ENCODE data around the gene EBLN2.
"Not testable (repeated sequence)": the region's sequence is repeated elsewhere in the genome, so short reads cannot be mapped to it uniquely, and the experiment has no call there.

EBLN2 gene

DNA sequence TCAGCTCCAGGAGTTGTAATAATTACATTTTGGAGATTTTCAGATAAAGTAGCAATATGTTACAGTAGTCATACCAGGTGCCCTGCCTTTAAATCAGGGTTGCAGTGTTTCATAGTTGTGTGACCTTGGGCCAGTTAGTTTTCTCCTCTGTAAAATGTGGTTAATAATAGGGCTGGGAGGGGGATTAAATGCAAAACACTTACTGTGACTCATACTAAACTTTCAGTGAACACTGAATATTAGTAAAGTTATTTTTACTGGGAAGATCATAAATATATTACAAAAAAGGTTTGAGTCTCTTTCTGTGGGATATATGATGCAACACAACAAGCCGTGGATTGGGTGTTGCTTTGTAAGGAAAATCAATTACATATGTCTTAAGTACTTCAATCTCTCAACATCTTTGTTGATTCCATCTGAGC, 1.1 kb upstream of the EBLN2 start:
- no peak for DNase-seq (ENCODE audit: low read depth)

DNA sequence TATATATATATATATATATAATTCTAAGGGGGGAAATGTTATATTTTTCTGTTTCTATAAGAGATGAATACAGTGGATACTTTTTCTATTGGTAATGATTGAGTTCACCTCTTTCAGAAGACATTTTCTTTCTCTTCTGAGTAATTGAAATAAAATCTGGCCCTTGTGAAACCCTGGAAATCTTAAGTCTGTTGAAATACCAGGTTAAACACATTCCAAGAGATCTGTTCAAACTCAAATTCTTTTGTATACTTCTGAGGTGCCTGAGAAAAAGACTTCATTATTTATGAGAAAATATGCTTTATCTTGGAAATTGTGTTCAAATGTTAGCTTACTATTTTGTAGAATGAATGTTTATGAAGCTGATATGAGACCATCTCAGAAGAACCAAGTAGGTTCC, 4.8 kb downstream of the EBLN2 start:
- not testable (repeated sequence) for DNase-seq (ENCODE audit: low read depth)

DNA sequence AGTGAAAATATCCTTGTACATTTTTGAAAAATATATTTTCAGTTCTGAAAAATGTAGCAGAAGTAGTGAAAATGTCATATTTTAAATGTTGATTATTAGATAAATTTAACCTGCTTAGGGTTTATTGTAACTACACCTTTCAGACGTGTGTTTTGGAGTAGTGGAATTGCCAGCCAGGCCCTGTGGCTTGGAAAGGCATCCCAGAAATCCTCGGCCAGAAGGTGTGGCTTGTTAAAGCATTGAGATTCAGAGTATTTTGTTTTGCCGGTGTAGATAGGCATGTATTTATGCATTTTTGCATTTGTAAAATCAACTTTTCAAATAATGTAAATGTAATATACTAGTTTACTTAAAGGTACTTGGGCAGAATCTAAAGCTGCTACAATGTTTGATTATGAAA, 7.0 kb downstream of the EBLN2 start:
- DNase-seq (ENCODE audit: low read depth) = no peak

DNA sequence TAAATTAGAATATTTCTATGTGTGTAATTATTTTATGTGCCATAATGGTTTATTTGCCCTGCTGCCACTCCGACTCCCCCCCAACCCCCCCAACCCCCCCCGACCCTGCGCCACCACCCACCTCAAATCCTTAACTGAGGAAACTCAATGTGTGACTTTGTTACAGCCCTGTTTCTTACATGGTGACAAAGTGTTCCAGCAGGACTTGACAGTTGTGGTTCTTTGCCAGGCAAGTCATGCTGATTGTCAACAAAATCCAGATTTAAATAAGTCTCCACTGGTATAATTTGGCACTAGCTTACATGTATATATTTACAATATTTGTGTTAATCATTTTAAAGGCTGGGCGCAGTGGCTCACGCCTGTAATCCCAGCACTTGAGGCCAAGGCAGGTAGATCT, 7.7 kb downstream of the EBLN2 start:
- DNase-seq (ENCODE audit: low read depth) = no peak

DNA sequence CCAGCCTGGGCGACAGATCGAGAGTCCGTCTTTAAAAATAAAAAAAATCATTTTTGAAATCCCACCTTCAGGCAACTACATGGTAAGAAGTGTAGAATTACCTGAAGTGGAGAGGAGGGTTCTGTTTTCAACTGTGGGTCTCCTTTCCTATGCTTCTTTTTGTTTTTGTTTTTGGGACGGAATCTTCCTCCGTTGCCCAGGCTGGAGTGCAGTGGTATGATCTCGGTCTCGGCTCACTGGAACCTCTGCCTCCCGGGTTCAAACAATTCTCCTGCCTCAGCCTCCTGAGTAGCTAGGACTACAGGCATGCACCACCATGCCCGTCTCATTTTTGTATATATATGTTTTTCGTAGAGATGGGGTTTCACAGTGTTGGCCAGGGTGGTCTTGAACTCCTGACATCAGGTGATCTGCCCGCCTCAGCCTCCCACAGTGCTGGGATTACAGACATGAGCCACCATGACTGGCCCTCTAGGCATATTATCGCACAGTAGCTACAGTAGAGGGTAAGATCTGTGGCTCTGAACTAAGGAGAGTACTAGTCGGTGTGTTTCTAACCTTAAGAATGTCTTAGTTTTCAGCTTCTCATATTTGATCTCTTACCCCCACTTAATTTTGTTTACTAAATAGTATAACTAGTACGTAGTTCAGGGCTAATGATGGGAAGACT, 8.5 kb downstream of the EBLN2 start:
- DNase-seq (ENCODE audit: low read depth) = no peak

DNA sequence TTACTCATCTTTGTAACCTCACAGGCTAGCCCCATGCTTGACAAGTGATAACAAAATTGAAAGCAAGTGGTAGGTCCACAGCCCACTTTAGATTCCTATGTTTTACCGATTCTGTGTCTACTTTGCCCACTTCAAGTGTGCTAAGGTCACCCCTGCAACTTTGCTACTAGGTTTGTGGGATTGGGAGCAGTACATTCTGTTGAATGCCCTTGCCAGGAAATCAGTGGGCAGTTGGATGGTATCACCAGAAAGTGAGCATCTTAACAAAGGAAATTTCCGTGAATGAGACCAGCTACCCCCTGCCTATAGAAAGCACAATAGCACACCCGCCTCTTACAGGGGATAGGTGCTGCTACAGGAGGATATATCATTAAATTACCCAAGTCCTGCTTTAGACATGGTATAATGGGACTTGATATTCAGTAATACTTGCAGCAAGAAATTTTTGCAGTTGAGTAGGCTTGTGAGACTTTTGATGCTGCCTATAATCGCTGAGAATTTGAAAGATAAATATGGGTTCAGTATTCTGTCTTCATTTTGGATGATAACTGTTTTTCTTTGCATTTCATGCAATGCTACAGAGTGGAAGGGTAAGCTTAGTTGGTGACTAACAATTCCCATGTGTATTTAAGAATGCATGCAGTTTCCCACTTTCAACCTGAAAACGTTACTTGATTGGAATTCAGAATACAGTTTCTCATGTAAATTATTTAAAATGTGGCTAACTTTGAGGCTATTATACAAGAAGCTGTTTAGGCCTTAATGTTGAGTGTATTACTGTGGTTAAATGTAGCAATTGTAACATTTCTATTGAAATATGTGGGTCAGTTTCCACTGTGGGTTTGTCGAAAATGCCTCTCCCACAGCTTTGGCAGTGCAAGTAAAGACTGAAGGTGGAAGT, 9.5 kb downstream of the EBLN2 start:
- DNase-seq (ENCODE audit: low read depth) = no peak

DNA sequence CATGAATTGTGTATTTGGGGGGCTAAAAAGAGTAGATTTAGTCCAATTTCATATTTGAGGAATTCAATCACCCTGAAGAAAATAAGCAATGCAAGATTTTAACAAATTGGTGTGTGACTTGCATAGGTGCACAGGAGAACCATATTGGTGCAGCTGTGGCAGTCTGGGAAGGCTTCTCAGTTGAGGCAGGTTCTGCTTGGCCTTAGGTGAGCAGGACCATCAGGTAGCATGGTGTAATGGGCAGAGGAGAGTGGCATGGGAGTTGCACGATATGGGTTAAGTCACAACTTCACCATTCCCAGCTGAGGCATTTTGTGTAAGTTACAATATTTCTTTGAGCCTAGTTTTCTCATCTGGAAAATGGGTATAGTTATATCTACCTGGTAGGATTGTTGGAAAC, 10.5 kb downstream of the EBLN2 start:
- no peak for DNase-seq (ENCODE audit: low read depth)

DNA sequence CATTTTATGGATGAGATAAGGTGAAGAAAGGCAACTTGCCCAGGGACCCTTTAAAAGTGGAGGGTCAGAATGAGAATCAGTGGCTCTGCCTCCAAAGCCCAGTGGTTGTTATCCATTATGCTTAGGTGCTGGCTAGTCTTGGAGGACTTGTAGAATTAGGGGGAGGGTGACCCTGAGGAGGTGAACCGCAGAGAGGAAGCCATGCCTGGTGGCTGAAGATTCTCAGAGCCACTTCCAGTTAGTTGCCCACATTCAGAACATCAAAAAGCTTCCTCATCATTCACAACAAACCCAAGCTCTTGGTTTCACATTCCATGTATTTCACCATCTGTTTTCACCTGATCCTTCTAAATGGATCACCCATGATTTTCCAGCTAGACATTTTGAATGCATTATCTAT, 11.2 kb downstream of the EBLN2 start:
- no peak for DNase-seq (ENCODE audit: low read depth)

DNA sequence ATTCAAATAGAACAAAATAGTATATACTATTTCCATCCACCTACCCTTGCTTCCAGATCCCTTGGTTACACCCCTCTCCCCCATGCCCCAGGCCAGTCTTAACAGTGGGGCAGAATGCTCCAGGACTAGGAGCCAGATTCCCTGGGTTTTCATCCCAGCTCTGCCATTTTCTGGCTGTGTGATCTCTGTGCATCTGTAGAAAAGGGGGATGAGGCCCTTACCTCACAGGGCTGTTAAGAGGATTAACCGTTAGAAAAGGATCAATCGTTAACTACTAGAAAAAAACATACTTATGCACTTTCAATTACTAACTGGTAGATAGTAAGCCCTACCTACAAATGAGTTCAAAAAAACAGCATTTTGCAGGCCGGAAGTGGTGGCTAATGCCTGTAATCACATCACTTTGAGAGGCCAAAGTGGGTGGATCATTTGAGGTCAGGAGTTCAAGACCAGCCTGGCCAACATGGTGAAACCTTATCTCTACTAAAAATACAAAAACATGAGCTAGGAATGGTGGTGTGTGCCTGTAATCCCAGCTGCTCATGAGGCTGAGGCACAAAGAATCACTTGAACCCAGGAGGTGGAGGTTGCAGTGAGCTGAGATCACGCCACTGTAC, 11.7 kb downstream of the EBLN2 start:
- DNase-seq (ENCODE audit: low read depth) = no peak

DNA sequence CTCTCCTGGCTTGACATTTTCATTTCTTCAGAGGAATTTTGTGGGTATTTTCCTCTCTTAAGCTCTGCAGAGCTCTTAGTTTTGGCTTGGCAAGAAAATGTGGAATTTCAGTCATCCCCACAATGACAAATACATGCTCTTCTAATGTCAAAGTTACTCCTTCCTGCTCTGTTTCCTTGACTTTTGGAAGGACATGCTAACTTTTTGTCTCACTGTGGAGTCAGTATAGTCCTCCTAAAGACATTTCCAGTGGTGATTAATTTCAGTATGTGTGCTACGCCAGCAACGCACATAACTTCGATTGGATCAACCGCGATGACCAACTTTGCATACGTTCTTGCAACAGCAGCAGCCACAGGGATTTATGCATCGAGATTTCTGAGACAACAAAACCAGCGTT, 13.3 kb downstream of the EBLN2 start:
- no peak for DNase-seq (ENCODE audit: low read depth)

DNA sequence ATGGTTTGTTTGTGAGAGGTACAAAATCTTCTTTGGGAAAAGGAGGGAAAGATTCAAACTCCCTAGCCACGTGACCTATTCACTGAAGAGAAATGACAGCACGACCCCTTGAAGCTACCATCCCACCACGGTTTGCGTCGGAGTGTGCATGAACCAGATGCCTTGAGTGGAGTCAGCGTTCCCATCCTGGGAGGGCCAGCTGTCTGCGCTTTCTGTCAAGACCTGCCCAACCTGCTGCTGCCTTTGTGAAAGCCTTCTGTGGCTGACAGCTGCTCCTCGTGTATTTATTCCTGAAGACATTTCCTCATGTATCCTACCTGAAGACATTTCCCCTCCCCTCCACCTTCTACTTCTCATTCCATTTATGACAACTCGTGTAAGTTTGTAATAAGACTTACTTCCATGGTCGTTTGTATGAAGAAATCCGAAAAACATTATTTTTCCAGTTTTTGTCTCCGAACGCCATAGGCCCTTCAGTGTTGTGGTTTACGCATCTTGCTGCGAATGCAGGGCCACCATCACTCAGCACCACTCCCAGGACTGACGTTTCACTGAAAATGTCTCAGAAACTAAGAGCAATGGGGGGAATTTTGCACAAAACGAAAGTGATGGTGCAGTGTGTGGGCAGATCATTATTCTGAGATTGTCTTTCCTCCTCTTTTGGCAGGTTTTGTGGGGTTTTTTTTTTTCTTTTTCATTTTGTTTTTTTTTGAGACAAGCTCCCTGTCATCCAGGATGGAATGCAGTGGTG, 18.9 kb downstream of the EBLN2 start:
- DNase-seq (ENCODE audit: low read depth) = no peak

DNA sequence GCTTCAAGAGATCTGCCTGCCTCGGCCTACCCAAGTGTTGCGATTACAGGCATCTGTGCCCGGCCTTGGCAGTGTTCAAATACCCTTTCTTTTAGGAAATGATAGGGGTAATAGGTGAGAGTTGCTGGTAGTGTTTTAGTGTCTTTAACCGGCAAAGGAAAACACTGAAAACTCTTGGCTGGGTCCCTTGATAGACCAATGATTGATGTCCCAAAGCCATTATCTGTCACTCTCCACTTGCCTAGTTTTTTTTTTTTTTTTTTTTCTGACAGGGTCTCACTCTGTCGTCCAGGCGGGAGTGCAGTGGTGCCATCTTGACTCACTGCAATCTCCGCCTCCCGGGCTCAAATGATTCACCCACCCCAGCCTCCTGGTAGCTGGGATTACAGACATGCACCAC, 19.7 kb downstream of the EBLN2 start:
- no peak for DNase-seq (ENCODE audit: low read depth)

DNA sequence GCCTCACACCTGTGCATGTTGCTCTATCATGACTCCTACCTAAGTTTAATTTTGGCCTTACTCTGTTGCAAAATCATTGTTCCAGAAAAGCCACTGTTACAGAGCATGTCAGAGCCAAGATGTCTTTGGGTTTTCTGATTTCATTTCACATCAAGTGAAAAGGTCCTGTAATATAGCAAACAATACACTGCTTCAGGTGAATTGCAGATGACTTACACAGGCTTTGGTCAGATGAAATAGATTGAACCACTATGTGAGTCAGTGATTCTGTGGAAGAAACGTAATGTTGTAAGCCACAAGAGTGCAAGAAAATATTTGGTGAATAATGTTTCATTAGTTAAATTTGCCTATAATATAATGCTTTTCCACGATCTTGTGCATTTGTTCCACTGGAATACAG, 22.7 kb downstream of the EBLN2 start:
- no peak for DNase-seq (ENCODE audit: low read depth)

DNA sequence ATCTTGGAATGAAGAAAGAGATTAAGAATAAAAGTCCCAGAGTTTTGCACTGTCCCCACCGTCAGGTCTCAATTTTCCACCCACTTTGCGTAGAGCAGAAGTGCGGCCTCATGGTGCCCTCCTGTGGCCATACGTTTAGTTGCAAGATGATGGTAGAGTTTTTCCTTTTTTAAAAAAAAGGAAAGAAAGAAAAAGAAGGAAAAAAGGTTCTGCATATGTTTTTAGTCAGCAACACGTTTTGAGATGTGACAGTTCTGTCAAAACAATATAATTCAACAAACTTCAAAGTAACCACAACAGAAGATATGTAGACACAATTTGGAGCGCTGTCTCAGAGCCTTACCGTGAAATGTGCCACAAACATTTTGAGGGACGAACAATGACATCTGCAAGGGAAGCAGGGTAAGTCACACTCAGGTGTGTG, 24.6 kb downstream of the EBLN2 start:
- no peak for DNase-seq (ENCODE audit: low read depth)

DNA sequence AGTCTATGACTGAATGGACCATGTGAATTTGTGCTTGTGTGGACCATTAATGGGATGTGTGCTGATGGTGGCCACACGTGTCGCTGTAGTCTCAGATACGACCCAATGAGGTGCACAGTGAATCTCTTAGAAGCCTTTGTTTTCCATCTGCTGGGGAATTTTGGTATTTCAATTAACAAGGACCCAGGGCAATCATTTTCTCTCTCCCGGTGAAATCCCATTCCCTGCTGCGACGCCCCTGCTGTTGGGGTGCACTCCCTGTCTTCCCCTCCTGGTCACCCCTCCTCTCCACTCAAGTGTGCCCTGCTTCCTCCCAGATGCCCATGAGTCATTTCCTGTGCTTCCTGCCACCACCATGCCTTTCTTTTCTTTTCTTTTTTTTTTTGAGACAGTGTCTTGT, 32.7 kb downstream of the EBLN2 start:
- DNase-seq (ENCODE audit: low read depth) = no peak

DNA sequence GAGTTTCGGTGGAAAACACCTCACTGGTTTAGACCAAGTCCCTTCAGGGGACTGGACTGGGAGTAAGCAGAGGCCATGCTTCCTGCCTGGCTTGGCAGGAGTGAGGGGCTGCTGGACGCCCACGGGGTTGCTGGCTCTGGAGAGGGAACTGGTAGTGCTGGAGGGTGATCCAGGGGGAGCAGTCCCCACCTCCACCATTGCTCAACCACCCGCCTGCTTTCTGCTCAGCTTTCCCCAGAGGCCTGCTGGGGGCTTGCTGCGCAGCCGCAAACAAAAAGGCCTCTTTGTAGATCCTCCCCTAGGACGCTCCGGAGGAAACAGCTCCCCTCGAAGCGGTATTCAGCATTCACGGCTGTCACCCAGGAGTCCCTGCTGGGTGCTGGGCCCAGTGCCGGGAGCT, 33.5 kb downstream of the EBLN2 start:
- DNase-seq (ENCODE audit: low read depth) = no peak

DNA sequence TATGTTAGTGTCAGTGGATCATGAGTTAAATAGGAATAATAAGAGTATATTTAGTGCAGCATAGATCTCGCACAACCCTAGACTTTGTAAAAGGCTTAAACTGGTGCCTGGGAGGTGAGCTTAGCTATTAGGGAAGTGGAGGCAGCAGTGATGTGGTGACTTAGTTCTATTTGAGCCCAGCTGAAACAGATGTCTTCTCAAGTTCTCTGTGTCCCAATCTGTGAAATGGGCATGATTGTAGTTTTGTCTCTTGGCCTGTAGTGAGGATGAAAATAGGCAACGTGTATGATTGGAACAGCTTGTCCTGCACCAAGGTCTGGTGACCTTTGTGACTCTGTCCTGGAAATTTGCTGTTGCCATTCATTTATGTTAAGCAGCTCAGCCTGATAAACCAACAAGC, 34.7 kb downstream of the EBLN2 start:
- no peak for DNase-seq (ENCODE audit: low read depth)

DNA sequence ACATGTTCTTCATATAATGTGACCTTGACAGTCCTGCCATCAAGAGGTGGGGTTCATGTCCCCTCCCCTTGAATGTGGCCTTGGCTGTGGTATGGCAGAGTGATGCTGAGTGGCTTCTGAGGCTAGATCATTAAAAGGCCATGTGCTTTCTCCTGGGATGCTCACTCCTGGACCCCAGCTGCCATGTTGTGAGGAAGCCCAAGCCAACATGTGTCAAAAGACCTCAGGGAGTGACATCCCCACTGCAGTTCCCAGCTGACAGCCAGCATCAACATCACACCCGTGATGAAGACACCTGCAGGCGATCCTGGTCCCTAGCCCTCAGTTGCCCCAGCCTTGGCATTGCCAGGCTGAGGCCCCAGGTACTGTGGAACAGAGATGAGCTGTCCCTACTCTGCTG, 36.6 kb downstream of the EBLN2 start:
- DNase-seq (ENCODE audit: low read depth) = no peak

DNA sequence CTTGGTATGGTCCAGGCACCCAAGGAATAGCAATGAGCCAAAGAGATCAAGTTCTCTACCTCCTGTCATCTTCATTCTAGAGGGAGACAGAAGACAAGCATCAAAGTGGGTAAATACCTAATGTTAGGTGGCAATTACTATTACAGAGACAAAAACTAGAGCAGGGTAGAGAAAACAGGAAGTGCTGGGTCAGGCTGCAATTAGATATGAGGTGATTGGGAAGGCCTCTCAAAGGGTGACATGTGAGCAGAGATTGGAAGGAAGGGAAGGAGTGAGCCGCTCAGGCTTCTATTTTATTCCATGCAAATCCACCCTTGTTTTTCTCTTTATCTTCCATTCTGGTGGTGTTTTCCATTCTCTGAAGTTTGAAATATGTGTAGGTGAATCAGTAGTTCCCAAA, 37.4 kb downstream of the EBLN2 start:
- DNase-seq (ENCODE audit: low read depth) = no peak

DNA sequence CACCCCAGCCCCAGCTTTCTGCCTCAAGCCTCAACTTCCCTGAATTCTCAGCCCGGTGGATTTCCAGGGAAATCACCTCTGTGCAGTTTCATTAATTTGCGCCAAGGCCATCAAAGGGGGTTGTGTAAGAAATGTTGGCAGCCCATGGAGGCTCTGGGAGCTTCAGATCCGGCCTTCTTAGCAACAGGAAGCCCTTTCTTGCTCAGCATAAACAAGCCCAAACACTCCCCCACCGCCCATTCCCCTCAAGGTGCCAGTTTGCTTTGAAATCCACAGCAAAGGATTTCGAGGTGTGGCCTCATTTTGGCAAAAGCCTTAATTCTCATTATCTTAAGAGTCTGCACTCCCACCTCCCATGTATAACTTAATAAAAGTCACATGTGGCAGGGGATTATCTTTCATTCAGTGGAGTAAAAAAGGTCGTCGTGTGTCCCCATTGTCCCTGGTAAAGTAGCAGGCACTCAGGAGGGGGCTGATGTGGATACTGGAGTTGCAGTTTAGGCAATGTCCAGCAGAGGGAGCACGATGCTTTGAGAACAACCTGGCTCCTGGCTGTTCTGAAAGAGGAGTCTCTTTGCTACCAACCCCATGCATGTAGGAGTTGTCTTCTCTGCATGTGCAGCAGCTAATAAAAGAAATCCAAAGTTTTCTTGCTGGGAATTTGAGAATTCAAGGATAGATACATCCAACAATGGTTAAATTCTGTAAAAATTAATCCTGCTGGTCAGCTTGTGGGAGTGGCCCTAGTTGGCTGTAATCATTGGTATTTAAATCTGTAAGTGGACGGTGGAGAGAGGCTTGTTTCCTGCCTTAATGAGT, 39.5 kb downstream of the EBLN2 start:
- DNase-seq (ENCODE audit: low read depth) = peak; percentile 59

DNA sequence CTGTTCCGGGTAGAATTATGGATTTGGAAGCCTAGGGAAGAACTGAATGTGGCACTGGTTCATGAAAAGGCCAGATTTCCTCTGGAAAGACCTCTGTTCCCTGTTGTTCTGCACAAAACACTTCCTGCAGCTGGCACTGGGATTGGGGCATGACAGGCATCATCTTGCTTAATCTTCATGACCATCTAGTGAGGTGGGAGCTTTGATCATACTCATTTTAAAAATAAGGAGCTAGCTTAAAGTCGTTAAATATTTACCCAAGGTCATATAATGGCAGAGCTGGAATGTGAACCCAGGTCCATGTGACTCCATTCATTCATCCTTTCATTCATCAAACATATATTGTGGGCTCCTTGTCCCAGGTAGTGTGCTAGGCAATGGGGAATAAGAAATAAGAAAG, 40.4 kb downstream of the EBLN2 start:
- no peak for DNase-seq (ENCODE audit: low read depth)

DNA sequence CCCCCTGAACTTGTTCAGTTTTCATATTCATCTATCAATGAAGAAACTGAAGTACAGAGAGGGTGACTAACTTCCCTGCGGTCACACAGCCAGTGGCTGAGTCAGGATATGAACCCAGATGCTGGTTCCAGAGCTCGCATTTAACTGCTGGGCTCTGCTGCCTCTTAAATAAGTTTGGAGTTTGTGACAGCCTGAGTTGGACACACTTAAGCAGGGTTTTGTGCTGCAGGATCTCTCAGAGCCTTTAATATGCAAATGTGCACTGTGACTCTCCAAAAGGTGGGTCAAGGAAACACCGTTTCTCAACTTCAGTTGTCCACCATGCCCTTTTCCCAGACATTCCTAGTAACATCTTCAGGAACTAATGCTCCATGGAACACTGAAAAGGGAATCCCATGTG, 45.8 kb downstream of the EBLN2 start:
- DNase-seq (ENCODE audit: low read depth) = no peak
